22Rv1 (cell line): ENCODE measurements around the gene TSR1.

Experiments used
- ZFX ChIP-seq: fragments of 450-650 bp; IDR thresholded peaks from 2 replicates; pipeline ENCODE4 v1.6.1; 2017; ENCODE audit warnings: antibody characterized with exemption, borderline replicate concordance
- TF ChIP-seq, protein P1 (sequence below): fragments of 450-650 bp; IDR thresholded peaks from 2 replicates; pipeline ENCODE4 v1.5.1; 2017; ENCODE audit warnings: mild to moderate bottlenecking

DNA sequence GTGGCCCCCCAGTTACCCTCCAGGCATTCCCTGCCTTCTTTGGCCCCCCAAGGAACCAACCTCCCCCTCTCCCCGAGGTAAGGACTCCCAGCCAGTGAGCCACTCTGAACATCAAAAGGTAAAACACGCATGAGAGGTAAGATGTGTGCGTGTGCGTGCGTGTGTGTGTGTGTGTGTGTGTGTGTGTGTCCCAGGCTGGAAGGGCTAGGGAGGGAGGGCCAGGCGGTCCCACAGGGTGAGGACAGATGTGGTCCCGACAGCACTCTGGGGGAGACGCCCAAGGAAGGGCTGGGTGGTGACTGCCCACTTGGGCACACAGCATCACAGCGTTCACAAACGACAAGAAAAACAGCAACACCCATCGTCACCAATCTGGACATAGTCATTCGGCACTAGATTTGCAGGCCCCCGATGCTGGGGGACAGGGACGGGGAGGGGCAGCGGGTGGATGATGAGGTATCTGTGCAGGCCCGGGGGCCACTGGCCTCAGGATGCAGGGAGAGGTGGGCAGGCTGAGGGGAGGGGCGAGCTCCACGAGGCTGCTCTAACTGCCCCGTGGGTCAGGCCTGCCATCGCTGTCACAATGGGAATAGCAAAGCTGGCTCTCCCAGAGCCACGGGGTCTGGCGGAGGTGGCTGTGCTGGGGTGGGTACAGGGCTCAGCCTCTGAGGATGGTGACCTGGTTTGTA is 48.3 kb upstream of the TSR1 start:
- TF ChIP-seq, protein P1, sequence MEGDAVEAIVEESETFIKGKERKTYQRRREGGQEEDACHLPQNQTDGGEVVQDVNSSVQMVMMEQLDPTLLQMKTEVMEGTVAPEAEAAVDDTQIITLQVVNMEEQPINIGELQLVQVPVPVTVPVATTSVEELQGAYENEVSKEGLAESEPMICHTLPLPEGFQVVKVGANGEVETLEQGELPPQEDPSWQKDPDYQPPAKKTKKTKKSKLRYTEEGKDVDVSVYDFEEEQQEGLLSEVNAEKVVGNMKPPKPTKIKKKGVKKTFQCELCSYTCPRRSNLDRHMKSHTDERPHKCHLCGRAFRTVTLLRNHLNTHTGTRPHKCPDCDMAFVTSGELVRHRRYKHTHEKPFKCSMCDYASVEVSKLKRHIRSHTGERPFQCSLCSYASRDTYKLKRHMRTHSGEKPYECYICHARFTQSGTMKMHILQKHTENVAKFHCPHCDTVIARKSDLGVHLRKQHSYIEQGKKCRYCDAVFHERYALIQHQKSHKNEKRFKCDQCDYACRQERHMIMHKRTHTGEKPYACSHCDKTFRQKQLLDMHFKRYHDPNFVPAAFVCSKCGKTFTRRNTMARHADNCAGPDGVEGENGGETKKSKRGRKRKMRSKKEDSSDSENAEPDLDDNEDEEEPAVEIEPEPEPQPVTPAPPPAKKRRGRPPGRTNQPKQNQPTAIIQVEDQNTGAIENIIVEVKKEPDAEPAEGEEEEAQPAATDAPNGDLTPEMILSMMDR, result no peak
- TF ChIP-seq ZFX, result no peak
